ENCODE data around the gene NFE2L2. TPM values are rescaled to one million over a fixed set of nuclear protein-coding genes. Genes with fewer than 3 reads are reported as not detected.
"Not testable (repeated sequence)": the region's sequence is repeated elsewhere in the genome, so short reads cannot be mapped to it uniquely, and the experiment has no call there.

The NFE2L2 gene
- total and polyA plus RNA-seq, 4 donors, result 83.4 to 131 (median 102) TPM

- Histone ChIP-seq H3K27me3 (ENCODE audit: control insufficient read depth in 1 of 2, insufficient read depth in 2 of 2, low read length in 1 of 2) (no peaks in the 10 kb centered on the region), H3K4me3 (ENCODE audit: low read length in 2 of 2) (no peak overlapping the region), H3K4me1 (ENCODE audit: control insufficient read depth in 1 of 2, insufficient read depth in 2 of 2, low read length in 2 of 2) (no peaks in the 10 kb centered on the region), H3K27ac (ENCODE audit: low read depth in 1 of 2, low read length in 2 of 2) (no peak overlapping the region), H3K36me3 (ENCODE audit: control insufficient read depth in 1 of 2, insufficient read depth in 2 of 2, low read length in 1 of 2) (no peaks in the 10 kb centered on the region), H3K9me3 (ENCODE audit: control insufficient read depth, low read length) (no peaks in the 10 kb centered on the region)
- ATAC-seq (ENCODE audit: low FRiP score) (no peak), DNase-seq (no peak)
- WGBS, 2 donors, result 91% methylated on average over 4 of the region's 4 CpGs
- intact Hi-C loops (cut with DNase I), result no loop called here
Observed at GRCh38 chr2:177193240-177193639, 71.3 kb downstream of the NFE2L2 start.

GRCh38 chr2:177192788-177193187 lies 71.7 kb downstream of the NFE2L2 start:
- Histone ChIP-seq H3K4me3 (ENCODE audit: low read length in 2 of 2) (no peak overlapping the region), H3K4me1 (ENCODE audit: control insufficient read depth in 1 of 2, insufficient read depth in 2 of 2, low read length in 2 of 2) (no peaks in the 10 kb centered on the region), H3K27me3 (ENCODE audit: control insufficient read depth in 1 of 2, insufficient read depth in 2 of 2, low read length in 1 of 2) (no peaks in the 10 kb centered on the region), H3K36me3 (ENCODE audit: control insufficient read depth in 1 of 2, insufficient read depth in 2 of 2, low read length in 1 of 2) (no peaks in the 10 kb centered on the region), H3K9me3 (ENCODE audit: control insufficient read depth, low read length) (no peaks in the 10 kb centered on the region), H3K27ac (ENCODE audit: low read depth in 1 of 2, low read length in 2 of 2) (no peak overlapping the region)
- intact Hi-C loops (cut with DNase I), result no loop called here
- WGBS, 2 donors, result 63 to 66% methylated on average over 1 of the region's 1 CpG
- DNase-seq, result no peak
- no peak for ATAC-seq (ENCODE audit: low FRiP score)

GRCh38 chr2:177190941-177191340 lies 73.6 kb downstream of the NFE2L2 start:
- Histone ChIP-seq H3K27ac (ENCODE audit: low read depth in 1 of 2, low read length in 2 of 2) (no peak overlapping the region), H3K4me1 (ENCODE audit: control insufficient read depth in 1 of 2, insufficient read depth in 2 of 2, low read length in 2 of 2) (no peaks in the 10 kb centered on the region), H3K36me3 (ENCODE audit: control insufficient read depth in 1 of 2, insufficient read depth in 2 of 2, low read length in 1 of 2) (no peaks in the 10 kb centered on the region), H3K4me3 (ENCODE audit: low read length in 2 of 2) (no peak overlapping the region), H3K27me3 (ENCODE audit: control insufficient read depth in 1 of 2, insufficient read depth in 2 of 2, low read length in 1 of 2) (no peaks in the 10 kb centered on the region), H3K9me3 (ENCODE audit: control insufficient read depth, low read length) (no peaks in the 10 kb centered on the region)
- no peak for DNase-seq
- ATAC-seq (ENCODE audit: low FRiP score), result no peak
- 93 to 95% methylated on average over 1 of the region's 1 CpG for WGBS, 2 donors
- intact Hi-C loops (cut with DNase I), result no loop called here

- 91 to 96% methylated on average over 7 of the region's 7 CpGs for WGBS, 2 donors
- intact Hi-C loops (cut with DNase I), result no loop called here
- Histone ChIP-seq H3K9me3 (ENCODE audit: control insufficient read depth, low read length) (no peaks in the 10 kb centered on the region), H3K4me1 (ENCODE audit: control insufficient read depth in 1 of 2, insufficient read depth in 2 of 2, low read length in 2 of 2) (no peaks in the 10 kb centered on the region), H3K27me3 (ENCODE audit: control insufficient read depth in 1 of 2, insufficient read depth in 2 of 2, low read length in 1 of 2) (no peaks in the 10 kb centered on the region), H3K27ac (ENCODE audit: low read depth in 1 of 2, low read length in 2 of 2) (no peak overlapping the region), H3K4me3 (ENCODE audit: low read length in 2 of 2) (no peak overlapping the region), H3K36me3 (ENCODE audit: control insufficient read depth in 1 of 2, insufficient read depth in 2 of 2, low read length in 1 of 2) (no peaks in the 10 kb centered on the region)
- ATAC-seq (ENCODE audit: low FRiP score) (no peak), DNase-seq (no peak)
Observed at GRCh38 chr2:177188482-177189469, 75.8 kb downstream of the NFE2L2 start.

DNA sequence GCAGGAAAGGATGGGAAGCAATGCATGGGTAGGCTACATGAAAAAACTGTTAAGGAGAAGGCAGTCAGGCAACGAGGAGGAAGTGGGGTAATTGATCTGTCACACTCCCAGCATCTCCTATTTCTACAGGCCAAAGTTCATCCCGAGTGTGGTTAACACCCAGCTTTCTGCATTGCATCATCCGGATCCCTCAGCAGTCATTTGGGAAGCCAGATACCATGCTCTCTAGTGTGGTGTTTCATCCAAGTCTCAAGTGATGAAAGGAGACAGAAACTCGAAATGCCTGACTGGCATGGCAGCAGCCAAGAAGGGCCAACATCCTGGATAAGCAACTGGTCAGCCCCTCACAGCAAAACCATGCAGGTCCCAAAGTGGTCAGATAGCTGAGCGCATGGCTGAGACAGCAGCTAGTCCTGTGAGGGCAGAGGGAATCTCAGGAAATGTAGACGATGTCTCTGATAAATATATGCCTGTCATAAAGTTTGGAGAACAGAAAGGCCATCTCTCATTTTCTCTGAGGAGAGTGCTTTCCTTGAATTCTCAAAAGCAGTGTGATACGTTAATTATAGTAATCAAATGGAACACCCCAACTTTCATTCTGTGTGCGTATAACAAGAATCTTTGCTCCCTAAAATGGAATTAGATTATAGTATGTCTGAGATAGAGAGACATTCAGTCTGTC lies 76.8 kb downstream of the NFE2L2 start:
- ATAC-seq (ENCODE audit: low FRiP score) (no peak), DNase-seq (no peak)
- intact Hi-C loops (cut with DNase I), result no loop called here
- no peaks in the 10 kb centered on the region for H3K36me3 ChIP-seq (ENCODE audit: control insufficient read depth in 1 of 2, insufficient read depth in 2 of 2, low read length in 1 of 2)
- H3K9me3 ChIP-seq (ENCODE audit: control insufficient read depth, low read length), result no peaks in the 10 kb centered on the region
- no peak overlapping the region for H3K4me3 ChIP-seq (ENCODE audit: low read length in 2 of 2)
- no peak overlapping the region for H3K27ac ChIP-seq (ENCODE audit: low read depth in 1 of 2, low read length in 2 of 2)
- H3K27me3 ChIP-seq (ENCODE audit: control insufficient read depth in 1 of 2, insufficient read depth in 2 of 2, low read length in 1 of 2), result no peaks in the 10 kb centered on the region
- H3K4me1 ChIP-seq (ENCODE audit: control insufficient read depth in 1 of 2, insufficient read depth in 2 of 2, low read length in 2 of 2), result no peaks in the 10 kb centered on the region
- WGBS, 2 donors, result 63 to 65% methylated on average over 8 of the region's 8 CpGs

GRCh38 chr2:177186038-177186437 lies 78.5 kb downstream of the NFE2L2 start:
- intact Hi-C loops (cut with DNase I); ATAC-seq (ENCODE audit: low FRiP score); H3K27me3 ChIP-seq (ENCODE audit: control insufficient read depth in 1 of 2, insufficient read depth in 2 of 2, low read length in 1 of 2); DNase-seq; H3K4me1 ChIP-seq (ENCODE audit: control insufficient read depth in 1 of 2, insufficient read depth in 2 of 2, low read length in 2 of 2); H3K4me3 ChIP-seq (ENCODE audit: low read length in 2 of 2); H3K9me3 ChIP-seq (ENCODE audit: control insufficient read depth, low read length); H3K27ac ChIP-seq (ENCODE audit: low read depth in 1 of 2, low read length in 2 of 2); H3K36me3 ChIP-seq (ENCODE audit: control insufficient read depth in 1 of 2, insufficient read depth in 2 of 2, low read length in 1 of 2): not testable (repeated sequence)
- 75 to 79% methylated on average over 7 of the region's 7 CpGs for WGBS, 2 donors

DNA sequence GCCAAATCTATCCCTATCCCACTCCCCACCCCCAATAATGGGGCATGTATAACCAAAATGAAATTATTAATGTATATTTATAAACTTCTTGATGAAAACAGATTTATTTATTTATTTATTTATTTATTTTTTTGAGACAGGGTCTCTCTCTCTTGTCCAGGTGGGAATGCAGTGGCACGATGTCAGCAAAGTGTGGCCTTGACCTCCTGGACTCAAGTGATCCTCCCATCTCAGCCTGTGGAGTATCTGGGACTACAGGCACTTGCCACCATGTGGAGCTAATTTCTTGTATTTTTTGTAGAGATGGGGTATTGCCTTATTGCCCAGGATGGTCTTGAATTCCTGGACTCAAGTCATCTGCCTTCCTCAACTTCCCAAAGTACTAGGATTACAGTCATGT lies 79.9 kb downstream of the NFE2L2 start:
- ATAC-seq (ENCODE audit: low FRiP score) (no peak), DNase-seq (no peak)
- H3K4me3 ChIP-seq (ENCODE audit: low read length in 2 of 2), result no peak overlapping the region
- H3K9me3 ChIP-seq (ENCODE audit: control insufficient read depth, low read length), result no peaks in the 10 kb centered on the region
- H3K27ac ChIP-seq (ENCODE audit: low read depth in 1 of 2, low read length in 2 of 2), result no peak overlapping the region
- intact Hi-C loops (cut with DNase I), result no loop called here
- no peaks in the 10 kb centered on the region for H3K36me3 ChIP-seq (ENCODE audit: control insufficient read depth in 1 of 2, insufficient read depth in 2 of 2, low read length in 1 of 2)
- no peaks in the 10 kb centered on the region for H3K4me1 ChIP-seq (ENCODE audit: control insufficient read depth in 1 of 2, insufficient read depth in 2 of 2, low read length in 2 of 2)
- 89 to 95% methylated on average over 1 of the region's 1 CpG for WGBS, 2 donors
- H3K27me3 ChIP-seq (ENCODE audit: control insufficient read depth in 1 of 2, insufficient read depth in 2 of 2, low read length in 1 of 2), result no peaks in the 10 kb centered on the region

DNA sequence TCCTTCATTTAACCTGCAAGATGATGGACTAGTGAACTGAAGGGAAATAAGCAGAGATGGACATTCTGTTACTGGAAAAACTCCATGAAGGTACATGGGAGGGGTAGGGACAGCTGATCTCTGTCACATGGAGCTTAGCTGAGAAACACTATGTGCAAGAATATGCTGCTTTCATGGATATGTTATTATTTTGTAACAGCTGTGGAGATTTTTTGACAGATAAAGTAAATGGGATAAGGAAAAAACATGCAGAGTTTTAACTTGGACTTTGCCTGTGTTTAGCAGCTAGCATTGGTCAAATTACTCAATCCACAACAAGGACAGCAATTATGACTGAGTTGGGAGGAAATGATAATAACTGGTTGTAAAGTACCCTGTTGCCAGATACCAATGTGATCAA lies 80.7 kb downstream of the NFE2L2 start:
- no peaks in the 10 kb centered on the region for H3K9me3 ChIP-seq (ENCODE audit: control insufficient read depth, low read length)
- no peak for ATAC-seq (ENCODE audit: low FRiP score)
- no peaks in the 10 kb centered on the region for H3K27me3 ChIP-seq (ENCODE audit: control insufficient read depth in 1 of 2, insufficient read depth in 2 of 2, low read length in 1 of 2)
- DNase-seq, result no peak
- H3K36me3 ChIP-seq (ENCODE audit: control insufficient read depth in 1 of 2, insufficient read depth in 2 of 2, low read length in 1 of 2), result no peaks in the 10 kb centered on the region
- H3K27ac ChIP-seq (ENCODE audit: low read depth in 1 of 2, low read length in 2 of 2), result no peak overlapping the region
- intact Hi-C loops (cut with DNase I), result no loop called here
- H3K4me1 ChIP-seq (ENCODE audit: control insufficient read depth in 1 of 2, insufficient read depth in 2 of 2, low read length in 2 of 2), result no peaks in the 10 kb centered on the region
- no peak overlapping the region for H3K4me3 ChIP-seq (ENCODE audit: low read length in 2 of 2)

Data from aorta (tissue), 5 donors.